Nephron (organoid): ENCODE measurements around the gene TNFAIP1.
A peak's percentile ranks its signal among the peaks of the same experiment; 100 is the strongest.

Experiments
- H3K27ac Mint-ChIP-seq, 3 experiments: 2 replicates each; pipeline ENCODE4 v1.8.0; 2020; ENCODE audit warnings: mixed read lengths in 3 of 3, mild to moderate bottlenecking in 2 of 3, moderate library complexity in 1 of 3
- H3K27me3 Mint-ChIP-seq: 2 replicates; pipeline ENCODE4 v1.8.0; 2021; ENCODE audit warnings: low read depth, mild to moderate bottlenecking, moderate library complexity, mixed read lengths
- H3K36me3 Mint-ChIP-seq: 2 replicates; pipeline ENCODE4 v1.8.0; 2020; ENCODE audit warnings: low read depth, mixed read lengths
- H3K4me1 Mint-ChIP-seq: 2 replicates; pipeline ENCODE4 v1.8.0; 2020; ENCODE audit warnings: mixed read lengths
- H3K4me3 Mint-ChIP-seq, 3 experiments: 2 replicates each; pipeline ENCODE4 v1.8.0; 2020; ENCODE audit warnings: mild to moderate bottlenecking in 3 of 3, mixed read lengths in 3 of 3, moderate library complexity in 2 of 3
- H3K9me3 Mint-ChIP-seq: 2 replicates; pipeline ENCODE4 v1.8.0; 2020; ENCODE audit warnings: mixed read lengths
- CTCF ChIP-seq, 3 experiments: fragments of 200-600 bp; sonication (generic); IDR thresholded peaks; one replicate each; pipeline ENCODE4 v1.5.0; 2021; ENCODE audit warnings: antibody characterized with exemption in 3 of 3; ENCODE audit not compliant: unreplicated experiment in 3 of 3

Gene TNFAIP1

DNA sequence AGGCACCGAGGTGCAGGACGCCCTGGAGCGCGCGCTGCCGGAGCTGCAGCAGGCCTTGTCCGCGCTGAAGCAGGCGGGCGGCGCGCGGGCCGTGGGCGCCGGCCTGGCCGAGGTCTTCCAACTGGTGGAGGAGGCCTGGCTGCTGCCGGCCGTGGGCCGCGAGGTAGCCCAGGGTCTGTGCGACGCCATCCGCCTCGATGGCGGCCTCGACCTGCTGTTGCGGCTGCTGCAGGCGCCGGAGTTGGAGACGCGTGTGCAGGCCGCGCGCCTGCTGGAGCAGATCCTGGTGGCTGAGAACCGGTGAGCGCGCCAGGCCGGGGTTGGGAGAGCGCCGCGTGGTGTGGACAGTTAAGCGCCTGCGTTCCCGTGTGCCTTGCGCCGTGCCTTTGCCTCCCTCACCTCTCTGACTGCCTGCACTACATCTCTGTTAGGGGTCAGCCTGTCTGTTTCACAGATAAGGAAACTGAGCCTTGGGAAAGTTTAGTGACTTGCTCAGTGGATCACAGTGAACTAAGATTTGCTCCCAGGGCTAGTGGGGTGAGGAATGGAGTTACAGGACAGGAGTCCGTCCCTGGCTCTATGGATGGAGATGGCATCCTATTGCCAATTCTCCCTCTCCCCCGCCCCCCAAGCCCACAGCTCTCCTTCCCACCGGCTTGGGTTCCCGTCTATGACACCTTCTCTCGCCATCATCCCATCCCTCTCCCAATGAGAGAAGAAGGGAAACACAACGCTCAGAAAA lies 36.8 kb downstream of the TNFAIP1 start:
- Mint-ChIP-seq H3K27ac (no peak overlapping the region), H3K27me3 (peaks cover 14% of the 10 kb centered on the region), H3K4me3 (peak overlapping the region; percentile 80 to 90 (median 85)), H3K4me1 (peaks cover 16% of the 10 kb centered on the region), H3K36me3 (no peaks in the 10 kb centered on the region), H3K9me3 (no peaks in the 10 kb centered on the region)
- TF ChIP-seq CTCF (IDR thresholded peaks at IDR 0.05; ENCODE audit: unreplicated experiment in 3 of 3) = no peak

GRCh38 chr17:28372945-28373274 lies 37.3 kb downstream of the TNFAIP1 start:
- Mint-ChIP-seq H3K36me3 (no peaks in the 10 kb centered on the region), H3K9me3 (no peaks in the 10 kb centered on the region), H3K27ac (no peak overlapping the region), H3K4me1 (peaks cover 16% of the 10 kb centered on the region), H3K4me3 (peak overlapping the region; percentile 80 to 90 (median 85)), H3K27me3 (peaks cover 14% of the 10 kb centered on the region)
- TF ChIP-seq CTCF (IDR thresholded peaks at IDR 0.05; ENCODE audit: unreplicated experiment in 3 of 3) = no peak

DNA sequence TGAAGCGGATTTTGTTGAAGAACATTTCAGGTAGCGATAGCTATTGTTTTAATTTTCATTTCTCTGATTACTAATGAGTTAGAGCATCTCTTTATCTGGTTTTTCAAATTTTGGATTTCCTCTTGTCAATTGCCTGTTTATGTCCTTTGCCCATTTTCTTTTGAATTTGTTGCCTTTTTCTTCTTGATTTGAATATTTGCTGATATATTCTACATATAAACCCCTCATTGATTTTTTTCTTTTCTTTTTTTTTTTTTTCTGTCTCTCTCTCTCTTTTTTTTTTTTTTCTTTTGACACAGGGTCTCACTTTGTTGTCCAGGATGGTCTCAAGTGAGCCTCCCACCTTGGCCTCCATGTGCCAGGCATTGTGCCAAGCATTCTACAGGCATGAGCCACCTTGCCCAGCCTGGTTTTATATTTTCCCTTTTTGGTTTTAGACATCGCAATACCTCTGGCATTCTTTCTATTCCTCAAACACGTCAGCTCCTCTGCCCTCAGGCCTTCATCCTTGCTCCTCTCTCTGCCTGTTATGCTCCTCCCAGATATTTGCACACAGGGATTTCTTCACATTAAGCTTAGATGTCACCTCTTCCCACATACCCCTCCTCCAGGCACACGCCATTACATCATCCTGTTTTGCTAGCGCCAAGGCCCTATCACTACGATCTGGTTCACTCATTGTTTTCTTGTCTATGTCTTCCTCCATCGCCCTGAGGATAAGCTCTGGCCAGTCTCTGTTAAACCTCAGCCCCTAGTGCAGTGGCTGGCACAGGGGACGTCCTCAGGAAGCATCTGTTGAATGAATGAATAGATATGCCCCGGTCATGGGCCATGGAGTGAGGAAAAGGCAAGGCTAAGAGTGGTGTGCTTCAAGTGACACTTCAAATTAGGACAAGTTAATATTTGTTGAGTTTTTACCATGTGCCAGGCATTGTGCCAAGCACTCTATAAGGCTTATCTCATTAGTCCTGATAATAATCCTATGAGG lies 44.5 kb downstream of the TNFAIP1 start:
- Mint-ChIP-seq H3K27me3 (peaks cover 60% of the 10 kb centered on the region), H3K9me3 (no peaks in the 10 kb centered on the region), H3K4me1 (no peaks in the 10 kb centered on the region), H3K4me3 (no peak overlapping the region), H3K27ac (no peak overlapping the region), H3K36me3 (peaks cover 20% of the 10 kb centered on the region)
- no peak for TF ChIP-seq CTCF (IDR thresholded peaks at IDR 0.05; ENCODE audit: unreplicated experiment in 3 of 3)

DNA sequence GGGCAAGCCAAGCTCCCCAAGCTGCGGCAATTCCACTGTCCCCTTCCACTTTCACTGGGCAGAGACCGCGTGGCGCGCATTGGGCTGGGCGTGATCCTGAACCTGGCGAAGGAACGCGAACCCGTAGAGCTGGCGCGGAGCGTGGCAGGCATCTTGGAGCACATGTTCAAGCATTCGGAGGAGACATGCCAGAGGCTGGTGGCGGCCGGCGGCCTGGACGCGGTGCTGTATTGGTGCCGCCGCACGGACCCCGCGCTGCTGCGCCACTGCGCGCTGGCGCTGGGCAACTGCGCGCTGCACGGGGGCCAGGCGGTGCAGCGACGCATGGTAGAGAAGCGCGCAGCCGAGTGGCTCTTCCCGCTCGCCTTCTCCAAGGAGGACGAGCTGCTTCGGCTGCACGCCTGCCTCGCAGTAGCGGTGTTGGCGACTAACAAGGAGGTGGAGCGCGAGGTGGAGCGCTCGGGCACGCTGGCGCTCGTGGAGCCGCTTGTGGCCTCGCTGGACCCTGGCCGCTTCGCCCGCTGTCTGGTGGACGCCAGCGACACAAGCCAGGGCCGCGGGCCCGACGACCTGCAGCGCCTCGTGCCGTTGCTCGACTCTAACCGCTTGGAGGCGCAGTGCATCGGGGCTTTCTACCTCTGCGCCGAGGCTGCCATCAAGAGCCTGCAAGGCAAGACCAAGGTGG lies 45.7 kb downstream of the TNFAIP1 start:
- Mint-ChIP-seq H3K36me3 (peaks cover 20% of the 10 kb centered on the region), H3K9me3 (no peaks in the 10 kb centered on the region), H3K4me3 (peak overlapping the region in 2 of 3 experiments; percentile 10 to 15), H3K4me1 (no peaks in the 10 kb centered on the region), H3K27me3 (peaks cover 71% of the 10 kb centered on the region), H3K27ac (no peak overlapping the region)
- peak in 2 of 3 experiments; percentile 26 to 37 for TF ChIP-seq CTCF (IDR thresholded peaks at IDR 0.05; ENCODE audit: unreplicated experiment in 3 of 3)

- Mint-ChIP-seq H3K36me3 (peaks cover 32% of the 10 kb centered on the region), H3K4me1 (no peaks in the 10 kb centered on the region), H3K27me3 (peaks cover 65% of the 10 kb centered on the region)
Observed at GRCh38 chr17:28384281-28385036, 48.9 kb downstream of the TNFAIP1 start.

More at GRCh38 chr17:28384281-28385036, 48.9 kb downstream of the TNFAIP1 start:
- TF ChIP-seq CTCF (IDR thresholded peaks at IDR 0.05; ENCODE audit: unreplicated experiment in 3 of 3) = no peak
- Mint-ChIP-seq H3K27ac (no peak overlapping the region), H3K9me3 (no peaks in the 10 kb centered on the region), H3K4me3 (peak overlapping the region; percentile 54 to 66 (median 63))
